ENCODE measurements around the gene OSBP2. TPM values are rescaled to one million over a fixed set of nuclear protein-coding genes. Genes with fewer than 3 reads are reported as not detected.

OSBP2 gene
- polyA plus RNA-seq, 5 donors: 13.6 to 19.5 (median 17.0) TPM

- DNase-seq: no peak
Observed at GRCh38 chr22:30902496-30903357, 208.1 kb downstream of the OSBP2 start.

- DNase-seq: no peak
Observed at GRCh38 chr22:30903876-30904460, 209.3 kb downstream of the OSBP2 start.

- DNase-seq: no peak
Observed at GRCh38 chr22:30905696-30906341, 211.1 kb downstream of the OSBP2 start.

GRCh38 chr22:30906411-30906810 lies 211.7 kb downstream of the OSBP2 start:
- DNase-seq: no peak

- no peak for DNase-seq
Observed at GRCh38 chr22:30906946-30907345, 212.3 kb downstream of the OSBP2 start.

- no peak for DNase-seq
Observed at GRCh38 chr22:30908051-30908461, 213.4 kb downstream of the OSBP2 start.

- DNase-seq: no peak
Observed at GRCh38 chr22:30909306-30909705, 214.6 kb downstream of the OSBP2 start.

- DNase-seq: no peak
Observed at GRCh38 chr22:30910358-30910757, 215.7 kb downstream of the OSBP2 start.

GRCh38 chr22:30918761-30919160 lies 224.1 kb downstream of the OSBP2 start:
- no peak for DNase-seq

- DNase-seq: no peak
Observed at GRCh38 chr22:30919973-30920372, 225.3 kb downstream of the OSBP2 start.

- peak; percentile 47 to 57 for DNase-seq
Observed at GRCh38 chr22:30920407-30920806, 225.7 kb downstream of the OSBP2 start.

GRCh38 chr22:30921108-30921507 lies 226.4 kb downstream of the OSBP2 start:
- DNase-seq: no peak

GRCh38 chr22:30922151-30922611 lies 227.5 kb downstream of the OSBP2 start:
- DNase-seq: peak; percentile 43

GRCh38 chr22:30923168-30923900 lies 228.7 kb downstream of the OSBP2 start:
- no peak for DNase-seq

- DNase-seq: no peak
Observed at GRCh38 chr22:30925667-30926066, 231.0 kb downstream of the OSBP2 start.

- DNase-seq: no peak
Observed at GRCh38 chr22:30926706-30927105, 232.0 kb downstream of the OSBP2 start.

- DNase-seq: no peak
Observed at GRCh38 chr22:30927806-30928205, 233.1 kb downstream of the OSBP2 start.

- DNase-seq: no peak
Observed at GRCh38 chr22:30928401-30928800, 233.7 kb downstream of the OSBP2 start.

- no peak for DNase-seq
Observed at GRCh38 chr22:30930228-30930627, 235.6 kb downstream of the OSBP2 start.

- no peak for DNase-seq
Observed at GRCh38 chr22:30931541-30932300, 237.0 kb downstream of the OSBP2 start.

GRCh38 chr22:30932661-30933060 lies 238.0 kb downstream of the OSBP2 start:
- DNase-seq: no peak
